HFFc6 (cell line): ENCODE results near the gene HERC6. TPM values are rescaled to one million over a fixed set of nuclear protein-coding genes. Genes with fewer than 3 reads are reported as not detected.
"Not testable (repeated sequence)": the region's sequence is repeated elsewhere in the genome, so short reads cannot be mapped to it uniquely, and the experiment has no call there.

Experiments used
- DNase-seq: peaks from one replicate; pipeline ENCODE4 v3.0.0-alpha.2; 2018
- H3K27ac Mint-ChIP-seq: 2 replicates; pipeline ENCODE4 v1.8.0; 2020; ENCODE audit warnings: mild to moderate bottlenecking, mixed read lengths
- H3K27me3 Mint-ChIP-seq: 2 replicates; pipeline ENCODE4 v1.8.0; 2021; ENCODE audit warnings: mild to moderate bottlenecking, moderate library complexity, mixed read lengths; ENCODE audit not compliant: insufficient read depth
- H3K36me3 Mint-ChIP-seq: 2 replicates; pipeline ENCODE4 v1.8.0; 2021; ENCODE audit warnings: low read depth, mixed read lengths
- H3K4me1 Mint-ChIP-seq: 2 replicates; pipeline ENCODE4 v1.8.0; 2020; ENCODE audit warnings: low read depth, mixed read lengths
- H3K4me3 Mint-ChIP-seq: 2 replicates; pipeline ENCODE4 v1.8.0; 2020; ENCODE audit warnings: mild to moderate bottlenecking, moderate library complexity, mixed read lengths
- H3K9me3 Mint-ChIP-seq: 2 replicates; pipeline ENCODE4 v1.8.0; 2020; ENCODE audit warnings: mild to moderate bottlenecking, mixed read lengths
- total RNA-seq, 6 experiments: library from RNA; stranded (reverse); fragmentation: NEBNext Ultra II Directional; extraction: Animal tissue kit (Norgen Biotek cat#: 25700); gene quantifications; 2 replicates in 1 of 6; 3 replicates in 5 of 6; pipeline ENCODE4 v1.2.3, GENCODE V29; 2021
- TF ChIP-seq, protein P1 (sequence below): fragments of 200-600 bp; sonication (generic); IDR thresholded peaks from 2 replicates; pipeline ENCODE4 v1.5.0; 2021; ENCODE audit warnings: antibody characterized with exemption, mild to moderate bottlenecking

HERC6 gene
- total RNA-seq, 6 experiments from 2014 or later, result 0.33 to 1.1 (median 0.55) TPM

DNA sequence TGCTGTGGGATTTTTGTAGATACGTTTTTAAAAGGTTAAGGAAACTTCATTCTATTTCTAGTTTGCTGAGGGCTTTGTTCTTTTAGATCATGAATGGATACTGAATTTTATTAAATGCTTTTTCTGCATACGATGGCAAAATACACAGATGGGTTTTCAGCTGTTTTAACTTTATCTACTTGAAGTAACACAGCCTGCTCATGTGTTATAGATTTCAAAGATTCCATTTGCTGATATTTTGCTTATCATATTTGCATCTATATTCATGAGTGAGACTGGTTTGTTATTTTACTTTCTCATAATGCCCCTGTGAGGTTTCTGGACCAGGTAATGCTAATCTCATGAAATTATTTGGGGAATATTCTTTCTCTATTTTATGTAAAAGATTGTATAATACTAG is 43.8 kb downstream of the HERC6 start:
- TF ChIP-seq, protein P1, sequence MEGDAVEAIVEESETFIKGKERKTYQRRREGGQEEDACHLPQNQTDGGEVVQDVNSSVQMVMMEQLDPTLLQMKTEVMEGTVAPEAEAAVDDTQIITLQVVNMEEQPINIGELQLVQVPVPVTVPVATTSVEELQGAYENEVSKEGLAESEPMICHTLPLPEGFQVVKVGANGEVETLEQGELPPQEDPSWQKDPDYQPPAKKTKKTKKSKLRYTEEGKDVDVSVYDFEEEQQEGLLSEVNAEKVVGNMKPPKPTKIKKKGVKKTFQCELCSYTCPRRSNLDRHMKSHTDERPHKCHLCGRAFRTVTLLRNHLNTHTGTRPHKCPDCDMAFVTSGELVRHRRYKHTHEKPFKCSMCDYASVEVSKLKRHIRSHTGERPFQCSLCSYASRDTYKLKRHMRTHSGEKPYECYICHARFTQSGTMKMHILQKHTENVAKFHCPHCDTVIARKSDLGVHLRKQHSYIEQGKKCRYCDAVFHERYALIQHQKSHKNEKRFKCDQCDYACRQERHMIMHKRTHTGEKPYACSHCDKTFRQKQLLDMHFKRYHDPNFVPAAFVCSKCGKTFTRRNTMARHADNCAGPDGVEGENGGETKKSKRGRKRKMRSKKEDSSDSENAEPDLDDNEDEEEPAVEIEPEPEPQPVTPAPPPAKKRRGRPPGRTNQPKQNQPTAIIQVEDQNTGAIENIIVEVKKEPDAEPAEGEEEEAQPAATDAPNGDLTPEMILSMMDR, result no peak
- Mint-ChIP-seq H3K4me3 (no peak overlapping the region), H3K36me3 (no peaks in the 10 kb centered on the region), H3K27me3 (peaks cover 14% of the 10 kb centered on the region), H3K4me1 (no peaks in the 10 kb centered on the region), H3K9me3 (no peaks in the 10 kb centered on the region), H3K27ac (no peak overlapping the region)
- no peak for DNase-seq

GRCh38 chr4:88429401-88429800 is 50.7 kb downstream of the HERC6 start:
- Mint-ChIP-seq H3K4me3 (no peak overlapping the region), H3K27ac (no peak overlapping the region), H3K27me3 (peaks cover 8% of the 10 kb centered on the region), H3K9me3 (no peaks in the 10 kb centered on the region), H3K36me3 (no peaks in the 10 kb centered on the region), H3K4me1 (no peaks in the 10 kb centered on the region)
- TF ChIP-seq, protein P1, result no peak
- DNase-seq, result no peak

DNA sequence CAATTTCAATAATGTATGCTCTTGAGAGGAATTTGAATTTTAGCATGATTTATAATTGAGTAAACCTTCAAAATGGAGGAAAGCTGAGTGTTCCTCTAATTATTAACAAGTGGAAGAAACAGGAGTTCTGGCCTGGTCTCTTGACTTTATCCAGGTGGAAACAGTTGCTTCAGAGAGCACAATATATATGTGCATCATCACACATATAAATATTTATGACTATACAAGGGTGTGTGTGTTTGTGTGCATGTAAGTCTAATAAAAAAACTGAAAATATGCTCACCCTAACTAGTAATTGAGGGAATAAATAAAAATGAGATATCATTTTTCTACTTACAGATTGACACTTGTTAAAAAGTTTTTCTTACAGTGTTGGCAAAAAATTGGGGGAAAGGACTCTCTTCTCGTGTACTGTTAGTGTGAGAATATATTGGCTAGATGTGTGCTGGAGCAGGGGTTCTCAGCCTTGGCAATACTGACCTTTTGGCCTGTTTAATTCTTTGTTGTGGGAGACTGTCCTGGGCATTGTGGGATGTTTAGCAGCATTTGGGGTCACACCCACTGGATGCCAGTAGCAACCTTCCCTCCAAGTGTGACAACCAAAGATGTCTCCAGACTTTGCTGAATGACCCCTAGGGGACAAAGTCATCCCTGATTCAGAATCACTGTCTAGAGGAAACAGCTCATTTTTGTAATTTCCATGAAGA is 57.5 kb downstream of the HERC6 start:
- H3K9me3 Mint-ChIP-seq, result no peaks in the 10 kb centered on the region
- no peak overlapping the region for H3K27ac Mint-ChIP-seq
- no peaks in the 10 kb centered on the region for H3K4me1 Mint-ChIP-seq
- H3K27me3 Mint-ChIP-seq, result peaks cover 6% of the 10 kb centered on the region
- TF ChIP-seq, protein P1, result no peak
- no peak for DNase-seq
- no peaks in the 10 kb centered on the region for H3K36me3 Mint-ChIP-seq
- no peak overlapping the region for H3K4me3 Mint-ChIP-seq

DNA sequence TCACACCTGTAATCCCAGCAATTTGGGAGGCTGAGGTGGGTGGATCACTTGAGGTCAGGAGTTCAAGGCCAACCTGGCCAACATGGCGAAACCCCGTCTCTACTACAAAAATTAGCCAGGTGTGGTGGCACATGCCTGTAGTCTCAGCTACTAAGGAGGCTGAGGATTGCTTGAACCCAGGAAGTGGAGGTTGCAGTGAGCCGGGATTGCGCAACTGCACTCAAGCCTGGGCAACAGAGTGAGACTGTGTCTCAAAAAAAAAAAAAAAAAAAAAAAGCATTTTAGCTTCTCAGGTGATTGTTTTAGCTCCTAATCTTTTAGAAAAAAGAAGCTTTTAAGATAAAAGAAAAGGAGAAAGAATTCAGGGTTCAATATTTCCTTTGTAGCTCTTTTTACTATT is 59.2 kb downstream of the HERC6 start:
- not testable (repeated sequence) for H3K36me3 Mint-ChIP-seq, H3K9me3 Mint-ChIP-seq, H3K4me3 Mint-ChIP-seq, H3K27ac Mint-ChIP-seq, DNase-seq, H3K4me1 Mint-ChIP-seq
- peaks cover 10% of the 10 kb centered on the region for H3K27me3 Mint-ChIP-seq

DNA sequence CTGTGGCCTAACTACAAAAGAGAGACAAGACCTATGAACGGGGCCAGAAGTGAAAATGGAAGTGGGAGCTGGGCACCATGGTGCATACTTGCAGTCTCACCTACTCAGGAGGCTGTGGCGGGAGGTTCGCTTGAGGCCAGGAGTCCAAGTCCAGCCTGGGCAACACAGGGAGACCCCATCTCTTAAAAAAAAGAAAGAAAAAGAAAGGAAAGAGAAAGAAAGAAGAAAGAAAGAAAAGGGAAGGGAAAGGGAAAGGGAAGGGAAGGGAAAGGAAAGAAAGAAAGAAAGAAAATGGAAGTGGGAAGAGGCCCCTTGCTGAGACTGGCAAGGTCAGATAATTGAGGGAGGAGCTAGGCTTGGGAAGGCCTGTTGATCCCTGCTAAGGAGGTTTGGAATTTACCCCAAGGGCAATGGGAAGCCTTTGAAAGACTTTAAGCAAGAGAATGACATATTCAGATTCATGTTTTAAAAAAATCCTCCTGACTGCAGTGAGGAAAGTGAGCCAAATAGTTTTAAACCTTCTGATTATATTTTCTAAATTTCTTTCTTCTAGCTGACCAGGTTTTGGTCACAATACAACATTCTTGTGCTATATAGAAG is 60.6 kb downstream of the HERC6 start:
- Mint-ChIP-seq H3K4me1 (no peaks in the 10 kb centered on the region), H3K36me3 (no peaks in the 10 kb centered on the region), H3K27me3 (peaks cover 7% of the 10 kb centered on the region), H3K27ac (no peak overlapping the region), H3K4me3 (no peak overlapping the region), H3K9me3 (no peaks in the 10 kb centered on the region)
- TF ChIP-seq, protein P1, result no peak
- DNase-seq, result no peak

DNA sequence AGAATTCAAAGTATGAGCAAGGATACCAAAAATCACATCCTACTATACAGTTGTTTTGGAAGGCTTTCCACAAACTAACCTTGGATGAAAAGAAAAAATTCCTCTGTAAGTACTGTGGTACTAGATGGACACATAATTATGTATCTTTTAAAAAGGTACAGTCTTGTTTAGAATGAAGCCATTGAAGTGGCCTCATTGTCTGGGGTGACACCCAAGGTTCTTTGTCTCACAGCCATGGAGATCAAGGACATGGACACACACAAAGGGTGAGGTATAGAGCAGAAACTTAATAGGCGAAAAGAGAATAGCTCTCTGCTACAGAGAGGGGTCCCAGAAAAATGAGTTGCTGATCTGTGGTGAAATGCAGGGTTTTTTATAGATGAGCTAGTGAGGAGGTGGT is 61.5 kb downstream of the HERC6 start:
- H3K4me1 Mint-ChIP-seq, result no peaks in the 10 kb centered on the region
- no peak overlapping the region for H3K27ac Mint-ChIP-seq
- H3K4me3 Mint-ChIP-seq, result no peak overlapping the region
- no peaks in the 10 kb centered on the region for H3K36me3 Mint-ChIP-seq
- H3K9me3 Mint-ChIP-seq, result no peaks in the 10 kb centered on the region
- TF ChIP-seq, protein P1, result no peak
- DNase-seq, result no peak
- H3K27me3 Mint-ChIP-seq, result peaks cover 5% of the 10 kb centered on the region; the same call in 1 of the 2 replicates
